ENCODE data around the gene DEF6.

Gene DEF6

GRCh38 chr6:35273822-35274559 lies 23.6 kb upstream of the DEF6 start:
- Histone ChIP-seq H3K9me3 (ENCODE audit: severe bottlenecking) (no peaks in the 10 kb centered on the region), H3K4me3 (ENCODE audit: low read depth, low read length) (no peak overlapping the region), H3K27ac (no peak overlapping the region), H3K27me3 (ENCODE audit: insufficient read depth, low read depth, severe bottlenecking) (no peaks in the 10 kb centered on the region), H3K36me3 (peaks cover 27% of the 10 kb centered on the region)
- no peak for TF ChIP-seq CTCF (IDR thresholded peaks at IDR 0.05; ENCODE audit: low read depth, low read length)
- no peak for DNase-seq

- no peak for DNase-seq
- H3K4me3 ChIP-seq (ENCODE audit: low read depth, low read length) = no peak overlapping the region
- H3K27ac ChIP-seq = no peak overlapping the region
- H3K27me3 ChIP-seq (ENCODE audit: insufficient read depth, low read depth, severe bottlenecking) = no peaks in the 10 kb centered on the region
- no peaks in the 10 kb centered on the region for H3K9me3 ChIP-seq (ENCODE audit: severe bottlenecking)
- no peak for TF ChIP-seq CTCF (IDR thresholded peaks at IDR 0.05; ENCODE audit: low read depth, low read length)
- peaks cover 15% of the 10 kb centered on the region for H3K36me3 ChIP-seq
Observed at GRCh38 chr6:35275744-35276260, 21.8 kb upstream of the DEF6 start.

- no peak for DNase-seq
- TF ChIP-seq CTCF (IDR thresholded peaks at IDR 0.05; ENCODE audit: low read depth, low read length) = no peak
- no peaks in the 10 kb centered on the region for H3K9me3 ChIP-seq (ENCODE audit: severe bottlenecking)
Observed at GRCh38 chr6:35278708-35279107, 18.9 kb upstream of the DEF6 start.

GRCh38 chr6:35280903-35281302 lies 16.7 kb upstream of the DEF6 start:
- no peak overlapping the region for H3K4me3 ChIP-seq (ENCODE audit: low read depth, low read length)
- H3K9me3 ChIP-seq (ENCODE audit: severe bottlenecking) = no peaks in the 10 kb centered on the region
- H3K36me3 ChIP-seq = peaks cover 54% of the 10 kb centered on the region
- no peaks in the 10 kb centered on the region for H3K27me3 ChIP-seq (ENCODE audit: insufficient read depth, low read depth, severe bottlenecking)
- TF ChIP-seq CTCF (IDR thresholded peaks at IDR 0.05; ENCODE audit: low read depth, low read length) = no peak
- H3K27ac ChIP-seq = no peak overlapping the region
- no peak for DNase-seq

More at GRCh38 chr6:35278708-35279107, 18.9 kb upstream of the DEF6 start:
- H3K27me3 ChIP-seq (ENCODE audit: insufficient read depth, low read depth, severe bottlenecking) = no peaks in the 10 kb centered on the region
- H3K36me3 ChIP-seq = peaks cover 37% of the 10 kb centered on the region
- H3K4me3 ChIP-seq (ENCODE audit: low read depth, low read length) = no peak overlapping the region
- no peak overlapping the region for H3K27ac ChIP-seq

- Histone ChIP-seq H3K27ac (no peak overlapping the region), H3K4me3 (ENCODE audit: low read depth, low read length) (no peak overlapping the region), H3K27me3 (ENCODE audit: insufficient read depth, low read depth, severe bottlenecking) (no peaks in the 10 kb centered on the region), H3K36me3 (peaks cover 69% of the 10 kb centered on the region), H3K9me3 (ENCODE audit: severe bottlenecking) (no peaks in the 10 kb centered on the region)
- DNase-seq = no peak
- TF ChIP-seq CTCF (IDR thresholded peaks at IDR 0.05; ENCODE audit: low read depth, low read length) = no peak
Observed at GRCh38 chr6:35282472-35282871, 15.1 kb upstream of the DEF6 start.

- DNase-seq = no peak
- H3K27ac ChIP-seq = no peak overlapping the region
- no peaks in the 10 kb centered on the region for H3K9me3 ChIP-seq (ENCODE audit: severe bottlenecking)
- TF ChIP-seq CTCF (IDR thresholded peaks at IDR 0.05; ENCODE audit: low read depth, low read length) = no peak
- no peaks in the 10 kb centered on the region for H3K27me3 ChIP-seq (ENCODE audit: insufficient read depth, low read depth, severe bottlenecking)
- H3K4me3 ChIP-seq (ENCODE audit: low read depth, low read length) = no peak overlapping the region
- H3K36me3 ChIP-seq = peaks cover 78% of the 10 kb centered on the region
Observed at GRCh38 chr6:35283361-35283760, 14.3 kb upstream of the DEF6 start.
